Activated naive CD4-positive, alpha-beta T cell treated with anti-CD3 and anti-CD28 coated beads, Interleukin-2, amount 50 U/mL, for 16 hours (primary cell): ENCODE data around the gene INPP5E.
A peak's percentile ranks its signal among the peaks of the same experiment; 100 is the strongest.

Experiments used
- DNase-seq: peaks from one replicate; pipeline ENCODE4 v3.0.0-alpha.2; 2020

Gene INPP5E, protein sequence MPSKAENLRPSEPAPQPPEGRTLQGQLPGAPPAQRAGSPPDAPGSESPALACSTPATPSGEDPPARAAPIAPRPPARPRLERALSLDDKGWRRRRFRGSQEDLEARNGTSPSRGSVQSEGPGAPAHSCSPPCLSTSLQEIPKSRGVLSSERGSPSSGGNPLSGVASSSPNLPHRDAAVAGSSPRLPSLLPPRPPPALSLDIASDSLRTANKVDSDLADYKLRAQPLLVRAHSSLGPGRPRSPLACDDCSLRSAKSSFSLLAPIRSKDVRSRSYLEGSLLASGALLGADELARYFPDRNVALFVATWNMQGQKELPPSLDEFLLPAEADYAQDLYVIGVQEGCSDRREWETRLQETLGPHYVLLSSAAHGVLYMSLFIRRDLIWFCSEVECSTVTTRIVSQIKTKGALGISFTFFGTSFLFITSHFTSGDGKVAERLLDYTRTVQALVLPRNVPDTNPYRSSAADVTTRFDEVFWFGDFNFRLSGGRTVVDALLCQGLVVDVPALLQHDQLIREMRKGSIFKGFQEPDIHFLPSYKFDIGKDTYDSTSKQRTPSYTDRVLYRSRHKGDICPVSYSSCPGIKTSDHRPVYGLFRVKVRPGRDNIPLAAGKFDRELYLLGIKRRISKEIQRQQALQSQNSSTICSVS

DNA sequence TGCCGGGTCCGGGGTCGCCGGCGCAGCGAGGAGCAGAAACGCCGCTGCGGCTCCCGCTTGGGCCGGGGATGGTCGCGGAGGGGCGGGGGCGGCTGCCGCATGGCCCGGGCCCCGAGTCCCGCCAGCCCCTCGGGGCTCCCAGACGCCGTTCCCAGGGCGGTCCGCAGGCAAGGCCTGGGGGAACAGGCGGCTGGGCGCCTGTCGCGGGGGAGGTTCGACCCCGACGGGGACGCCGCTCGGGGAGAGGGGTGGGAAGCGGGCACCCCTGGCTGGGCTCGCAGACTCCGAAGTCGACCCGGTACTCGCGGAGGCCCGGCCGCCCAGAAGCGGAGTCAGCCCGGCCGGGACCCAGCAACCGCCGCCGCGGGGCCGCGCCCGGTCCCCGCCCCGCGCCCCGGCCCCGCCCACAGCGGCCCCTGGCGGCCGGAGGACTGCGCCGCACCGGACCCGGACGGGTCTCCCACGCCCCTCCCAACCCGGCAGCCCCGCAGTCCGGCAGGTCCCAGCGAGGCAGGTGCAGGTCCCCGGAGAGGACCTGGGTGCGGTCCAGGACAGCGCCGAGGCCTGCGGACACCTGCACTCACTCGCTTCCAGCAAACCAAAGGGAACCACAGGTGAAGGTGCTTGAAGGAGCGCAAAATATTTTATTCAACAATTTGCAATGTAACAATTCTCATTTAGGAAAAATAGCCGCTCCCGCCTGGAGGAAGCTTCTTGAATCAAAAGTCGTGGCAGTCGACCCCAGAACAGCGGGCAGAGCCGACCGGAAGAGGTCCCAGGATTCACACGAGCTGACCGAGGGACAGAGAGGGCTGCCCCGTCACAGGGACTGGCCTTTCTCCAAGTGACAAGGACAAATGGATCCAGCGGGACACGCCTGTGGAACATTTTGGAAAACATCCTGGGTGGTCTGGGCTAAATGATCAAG is at the start of gene INPP5E:
Gene INPP5E, minus strand, starts transcription at position 365 of the 928 bp plus-strand sequence. CDS start 426 bp downstream, outside the sequence.
- peak; percentile 85 for DNase-seq

- DNase-seq, result peak; percentile 75
Measured at GRCh38 chr9:136488247-136489214, 48.9 kb upstream of the INPP5E start.

DNA sequence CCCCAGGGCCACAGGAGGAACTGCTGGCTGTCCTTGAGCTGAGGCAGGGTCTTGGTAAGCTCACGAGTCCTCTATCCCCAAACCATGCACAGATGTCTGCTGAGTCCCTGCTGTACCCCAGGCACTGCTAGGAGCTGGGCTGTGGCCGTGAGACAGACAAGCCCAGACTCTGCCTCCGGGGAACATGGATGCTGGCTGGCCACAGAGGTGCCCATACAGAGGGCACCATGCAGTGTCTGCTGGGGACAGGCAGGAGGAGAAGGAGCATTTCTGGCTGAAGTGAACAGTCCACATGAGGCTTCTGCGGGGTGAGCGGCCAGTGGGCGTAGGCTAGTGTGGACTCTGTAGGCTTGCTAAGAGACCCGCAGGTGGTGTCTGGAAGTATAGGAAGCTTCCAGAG is 48.0 kb upstream of the INPP5E start:
- no peak for DNase-seq

GRCh38 chr9:136486823-136487620 is 47.4 kb upstream of the INPP5E start:
- no peak for DNase-seq

DNA sequence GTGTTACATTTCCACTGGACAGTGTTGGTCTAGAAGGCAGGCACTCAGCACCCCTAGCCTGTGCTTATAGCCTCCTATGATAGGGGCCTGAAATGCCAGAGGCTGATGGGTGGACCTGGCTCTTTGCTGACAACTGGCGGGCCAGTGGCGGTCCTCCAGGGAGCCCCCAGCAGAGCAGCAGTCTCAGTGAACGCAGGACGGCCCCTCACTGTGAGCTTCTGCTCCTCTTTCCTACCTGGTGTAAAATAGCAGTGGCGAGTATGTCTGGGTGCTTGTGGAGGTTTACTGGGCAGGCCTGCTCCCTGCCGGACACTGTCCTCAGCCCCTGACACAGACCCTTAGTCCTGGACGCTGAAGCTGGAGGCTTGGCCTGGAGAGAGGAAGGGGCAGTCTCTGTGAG is 46.5 kb upstream of the INPP5E start:
- no peak for DNase-seq

- DNase-seq, result peak; percentile 83
Measured at GRCh38 chr9:136485049-136486045, 45.7 kb upstream of the INPP5E start.

DNA sequence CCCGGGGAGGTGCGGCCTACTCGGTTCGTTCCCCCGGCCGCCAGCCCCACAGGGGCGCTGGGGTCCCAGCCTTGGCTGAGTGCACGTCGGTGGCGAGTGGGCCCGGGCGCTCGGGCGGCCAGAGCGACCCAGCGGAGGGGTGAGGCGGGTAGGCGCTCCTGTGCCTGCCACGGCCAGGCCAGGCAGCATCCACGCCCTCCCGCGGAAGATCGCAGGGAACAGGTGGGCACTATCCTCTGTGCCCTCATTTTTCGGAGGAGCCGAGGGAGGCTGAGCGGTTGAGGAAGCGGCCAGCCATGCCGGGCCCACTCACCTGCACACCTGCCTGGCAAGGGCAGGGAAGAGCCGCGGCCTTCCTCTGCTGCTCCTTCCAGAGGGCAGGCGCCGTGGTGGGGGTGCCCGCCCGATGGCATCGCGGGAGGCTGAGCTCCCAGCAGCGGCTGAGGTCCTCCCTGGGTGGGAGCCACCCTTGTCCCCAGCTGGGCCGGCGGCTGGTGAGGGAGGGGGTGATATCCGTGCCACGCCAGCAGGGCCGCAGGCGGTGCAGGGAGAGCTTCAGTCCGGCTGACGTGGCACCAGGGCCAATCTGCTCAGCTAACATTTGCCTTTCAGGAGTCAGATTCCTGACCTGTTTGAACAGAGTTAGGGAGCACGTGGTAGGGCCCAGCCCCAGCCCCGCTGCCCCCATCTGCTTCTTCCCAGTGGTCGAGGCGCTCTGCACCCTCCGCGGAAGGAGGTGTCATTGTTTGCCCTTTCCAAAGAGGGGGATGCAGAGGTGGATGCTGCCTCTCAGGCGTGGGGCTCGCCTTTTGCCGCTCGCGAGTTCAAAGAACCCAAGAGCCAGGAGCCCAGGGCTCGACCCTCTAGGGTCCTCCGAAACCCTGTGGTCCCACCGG is 44.8 kb upstream of the INPP5E start:
- DNase-seq, result no peak

- DNase-seq, result peak; percentile 95
Measured at GRCh38 chr9:136483589-136484152, 44.0 kb upstream of the INPP5E start.

- DNase-seq, result peak; percentile 100
Measured at GRCh38 chr9:136482793-136483588, 43.3 kb upstream of the INPP5E start, which contains the start of gene SEC16A. SEC16A (minus strand) TSS chr9:136483040; CDS start chr9:136477615, 5,425 bp downstream.

GRCh38 chr9:136482046-136482792 is 42.6 kb upstream of the INPP5E start:
- no peak for DNase-seq

DNA sequence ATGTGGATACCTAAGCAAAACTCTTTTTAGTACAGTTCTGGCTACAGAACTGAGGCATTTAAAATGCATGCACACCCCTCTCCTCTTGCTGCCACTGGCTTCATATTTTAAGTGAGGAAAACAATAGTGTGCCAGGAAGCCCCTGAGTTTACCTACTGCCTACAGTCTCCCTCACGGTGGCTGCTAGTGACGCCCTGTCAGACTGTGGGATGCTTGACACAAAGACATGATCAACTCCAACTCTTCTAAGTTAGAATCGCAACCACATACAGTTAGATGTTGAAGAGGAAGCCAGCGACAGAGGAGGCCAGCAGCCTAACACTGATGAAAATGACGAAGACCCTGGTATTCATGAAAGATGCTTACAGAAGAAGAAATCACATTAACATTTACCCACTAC is 41.9 kb upstream of the INPP5E start:
- DNase-seq, result no peak

GRCh38 chr9:136476369-136477150 is 36.9 kb upstream of the INPP5E start:
- no peak for DNase-seq

DNA sequence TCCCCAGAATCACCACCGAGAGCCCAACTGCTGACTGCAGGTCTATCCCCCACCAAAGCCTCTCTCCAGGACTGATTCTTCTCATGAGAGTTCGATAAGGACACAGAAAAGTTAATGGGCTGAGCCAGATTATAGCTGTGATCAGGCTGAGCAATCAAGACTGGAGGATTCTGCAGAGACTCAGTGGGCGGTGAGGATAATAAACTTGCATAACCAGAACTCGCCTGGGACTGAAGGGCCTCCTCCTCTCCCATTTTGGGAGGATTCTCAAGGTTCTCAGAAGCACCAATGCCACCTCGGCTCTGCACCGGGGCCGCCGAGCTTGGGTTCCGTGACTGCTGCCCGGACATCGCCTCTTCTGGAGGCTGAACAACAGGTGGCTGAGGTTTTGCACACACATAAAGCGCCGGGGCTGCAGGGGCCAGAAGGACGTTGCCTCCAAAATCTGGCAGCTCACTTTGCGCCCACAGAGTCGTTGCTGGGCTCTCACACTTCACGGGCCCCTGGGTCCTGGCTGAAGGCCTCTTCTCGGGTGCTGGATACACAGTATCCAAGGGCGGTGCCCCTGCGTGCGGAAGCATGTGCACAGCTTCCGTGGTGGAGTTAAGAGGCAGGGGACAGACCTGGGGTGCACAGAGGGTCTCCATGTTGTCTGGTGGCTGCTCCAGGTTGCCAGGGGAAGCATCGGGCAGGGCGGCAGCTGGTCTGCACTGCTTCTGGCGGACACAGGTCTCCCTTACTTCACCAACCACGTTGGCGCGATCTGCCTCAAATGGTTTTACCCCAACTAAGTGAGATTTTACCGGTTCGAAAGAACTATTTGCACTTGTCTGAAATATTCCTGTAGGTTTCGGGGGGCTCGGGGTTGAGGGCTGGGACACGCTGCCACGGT is 35.6 kb upstream of the INPP5E start:
- no peak for DNase-seq

- no peak for DNase-seq
Measured at GRCh38 chr9:136474021-136474640, 34.5 kb upstream of the INPP5E start.
